ENCODE data around the gene PRKG1.

The PRKG1 gene

GRCh38 chr10:51321300-51321699, 247.0 kb downstream of the PRKG1 start:
- no peak for DNase-seq (ENCODE audit: low spot score)
- H3K27ac ChIP-seq = no peak overlapping the region
- no peak for TF ChIP-seq CTCF (conservative IDR thresholded peaks at IDR 0.05; ENCODE audit: low read depth)
- CTCF ChIA-PET = interaction anchor here (0.6 kb wide), 1 partner anchor 1278 kb away, joined by 3 read pairs; no protein-coding TSS in a partner anchor
- POLR2A ChIA-PET (ENCODE audit: low non-redundant PET) = no interaction called here

DNA sequence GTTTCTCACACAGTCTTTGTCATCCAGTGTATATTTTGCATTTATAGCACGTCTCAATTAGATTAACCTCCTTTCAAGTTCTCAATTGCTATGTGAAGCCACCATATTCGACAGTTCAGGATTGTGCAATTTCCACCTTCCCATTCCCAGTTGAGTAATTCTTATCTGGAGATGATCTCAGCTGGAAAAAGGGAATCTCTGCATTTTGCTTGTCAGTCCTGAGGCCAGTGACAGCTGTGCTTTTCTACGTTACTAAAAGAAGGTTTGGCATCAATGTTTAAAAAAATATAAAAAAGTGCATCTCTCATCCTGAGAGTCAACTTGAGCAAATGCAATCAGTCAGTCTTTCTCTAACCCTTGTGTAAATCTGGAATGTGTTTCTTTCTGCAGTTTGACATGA, 247.7 kb downstream of the PRKG1 start:
- no peak overlapping the region for H3K27ac ChIP-seq
- DNase-seq (ENCODE audit: low spot score) = no peak
- TF ChIP-seq CTCF (conservative IDR thresholded peaks at IDR 0.05; ENCODE audit: low read depth) = no peak
- ChIA-PET CTCF (interaction anchor here (0.6 kb wide), 1 partner anchor 1277 kb away, joined by 3 read pairs; no protein-coding TSS in a partner anchor), POLR2A (ENCODE audit: low non-redundant PET) (no interaction called here)

GRCh38 chr10:51325649-51326048, 251.4 kb downstream of the PRKG1 start:
- POLR2A ChIA-PET (ENCODE audit: low non-redundant PET) = no interaction called here
- TF ChIP-seq CTCF (conservative IDR thresholded peaks at IDR 0.05; ENCODE audit: low read depth) = no peak
- CTCF ChIA-PET = interaction anchor here (1.2 kb wide), 1 partner anchor 9 kb away, joined by 3 read pairs; no protein-coding TSS in a partner anchor
- no peak overlapping the region for H3K27ac ChIP-seq
- DNase-seq (ENCODE audit: low spot score) = no peak

DNA sequence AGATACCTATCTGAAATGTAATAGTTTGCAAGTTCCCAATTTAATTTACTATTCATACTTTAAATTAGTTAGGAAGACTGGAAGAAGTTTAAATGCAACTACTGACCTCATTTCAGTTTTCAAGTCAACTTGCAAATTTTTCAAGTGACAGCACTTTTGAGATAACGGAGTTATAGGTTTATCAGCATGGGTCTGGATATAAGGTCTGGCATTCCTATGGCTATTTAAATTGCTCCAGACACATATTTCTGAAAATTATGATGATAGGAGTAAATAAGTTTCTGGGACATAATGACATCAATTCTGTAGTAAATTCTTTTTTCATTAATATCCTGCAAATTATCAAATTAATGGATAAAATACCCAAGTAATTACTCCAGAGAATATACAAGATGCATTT, 251.9 kb downstream of the PRKG1 start:
- ChIA-PET CTCF (no interaction called here), POLR2A (ENCODE audit: low non-redundant PET) (no interaction called here)
- no peak for TF ChIP-seq CTCF (conservative IDR thresholded peaks at IDR 0.05; ENCODE audit: low read depth)
- DNase-seq (ENCODE audit: low spot score) = no peak
- no peak overlapping the region for H3K27ac ChIP-seq

DNA sequence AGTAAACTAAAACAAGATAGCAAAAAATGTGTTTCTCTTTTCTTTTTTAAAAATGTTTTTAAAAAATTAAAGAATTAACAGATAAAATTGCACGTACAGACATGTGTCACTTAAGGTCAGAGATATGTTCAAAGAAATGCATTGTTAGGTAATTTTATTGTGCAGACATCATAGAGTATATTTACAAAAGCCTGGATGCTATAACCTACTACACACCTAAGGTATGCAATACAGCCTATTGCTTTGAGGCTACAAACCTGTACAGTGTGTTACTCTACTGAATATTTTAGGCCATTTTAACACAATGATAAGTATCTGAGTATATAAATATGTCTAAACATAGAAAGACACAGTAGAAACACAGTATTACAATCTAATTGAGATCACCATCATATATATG, 253.1 kb downstream of the PRKG1 start:
- ChIA-PET CTCF (no interaction called here), POLR2A (ENCODE audit: low non-redundant PET) (no interaction called here)
- H3K27ac ChIP-seq = no peak overlapping the region
- no peak for DNase-seq (ENCODE audit: low spot score)
- TF ChIP-seq CTCF (conservative IDR thresholded peaks at IDR 0.05; ENCODE audit: low read depth) = no peak

DNA sequence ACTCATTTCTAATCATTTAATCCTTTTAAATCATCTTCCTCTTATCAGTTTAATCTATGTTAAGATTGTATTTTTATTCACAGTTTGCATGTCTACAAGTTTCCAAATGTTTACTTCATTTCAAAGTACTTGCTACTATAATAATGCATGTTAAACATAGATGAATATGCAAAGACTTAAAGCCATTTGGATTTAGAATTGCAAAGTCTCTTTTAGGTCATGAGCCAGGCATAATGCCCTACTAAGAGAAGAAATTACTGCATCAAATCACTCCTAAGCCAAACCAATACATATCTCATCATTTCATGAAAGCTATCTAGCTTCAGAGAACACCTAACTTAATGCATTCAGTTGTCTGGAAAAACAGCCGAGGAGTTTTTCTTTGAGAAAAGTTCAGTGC, 266.1 kb downstream of the PRKG1 start:
- CTCF ChIA-PET = interaction anchor here (0.7 kb wide), 1 partner anchor 398 kb away, joined by 3 read pairs; no protein-coding TSS in a partner anchor
- H3K27ac ChIP-seq = no peak overlapping the region
- DNase-seq (ENCODE audit: low spot score) = no peak
- POLR2A ChIA-PET (ENCODE audit: low non-redundant PET) = no interaction called here
- no peak for TF ChIP-seq CTCF (conservative IDR thresholded peaks at IDR 0.05; ENCODE audit: low read depth)
